PC-3 (cell line): ENCODE results near the gene METRN. TPM values are rescaled to one million over a fixed set of nuclear protein-coding genes. Genes with fewer than 3 reads are reported as not detected.
A peak's percentile ranks its signal among the peaks of the same experiment; 100 is the strongest.

Source experiments
- ATAC-seq: fragments of 200-7000 bp; cut with Tn5 transposase; 2 replicates; pipeline ENCODE4 v1.9.1; 2020; ENCODE audit warnings: mild to moderate bottlenecking, moderate library complexity
- BruUV-seq: library from RNA; stranded (reverse); fragments of 400-500 nt; replicated peaks from 2 replicates; lab custom pipeline; 2021; lab: Mats Ljungman, UMichigan
- CTCF ChIA-PET: fragments of 300-600 bp; sonication (Branson Sonifier 250); formaldehyde crosslinking; loops from one replicate; lab custom pipeline; 2022; ENCODE audit warnings: antibody characterized with exemption; lab: Charles Lee
- POLR2A ChIA-PET: fragments of 300-600 bp; sonication (Branson Sonifier 250); formaldehyde crosslinking; loops from one replicate; lab custom pipeline; 2022; ENCODE audit warnings: antibody characterized with exemption; ENCODE audit not compliant: unreplicated experiment; lab: Charles Lee
- DNase-seq: peaks from one replicate; pipeline ENCODE4 v3.0.0-alpha.2; 2015
- H2AFZ ChIP-seq: fragments of 300-600 bp; sonication (generic); 2 replicates; pipeline ENCODE4 v1.6.0; 2016; ENCODE audit warnings: antibody characterized with exemption, low read length
- H3F3A ChIP-seq: fragments of 300-600 bp; sonication (generic); one replicate; pipeline ENCODE4 v1.6.0; 2017; ENCODE audit warnings: antibody characterized with exemption, low read length, control low read depth, mild to moderate bottlenecking; ENCODE audit not compliant: unreplicated experiment
- H3K27ac ChIP-seq: fragments of 300-600 bp; sonication (generic); 2 replicates; pipeline ENCODE4 v1.5.1; 2016; ENCODE audit warnings: mild to moderate bottlenecking, low read length
- H3K27me3 ChIP-seq: fragments of 300-600 bp; sonication (generic); 2 replicates; pipeline ENCODE4 v1.6.1; 2016; ENCODE audit warnings: low read length, mixed read lengths
- H3K36me3 ChIP-seq: fragments of 300-600 bp; sonication (generic); 2 replicates; pipeline ENCODE4 v1.6.1; 2016; ENCODE audit warnings: low read depth, mixed run types, low read length, mixed read lengths
- H3K4me1 ChIP-seq: fragments of 300-600 bp; sonication (generic); 2 replicates; pipeline ENCODE4 v1.5.1; 2016; ENCODE audit warnings: low read length; ENCODE audit not compliant: insufficient read depth
- H3K4me2 ChIP-seq: fragments of 300-600 bp; sonication (generic); 2 replicates; pipeline ENCODE4 v1.6.0; 2016; ENCODE audit warnings: low read length
- H3K4me3 ChIP-seq: fragments of 300-600 bp; sonication (generic); 2 replicates; pipeline ENCODE4 v1.5.1; 2016; ENCODE audit warnings: mild to moderate bottlenecking, low read length, mixed read lengths
- H3K79me2 ChIP-seq: fragments of 300-600 bp; sonication (generic); 2 replicates; pipeline ENCODE4 v1.6.1; 2017; ENCODE audit warnings: low read length, mixed read lengths
- H3K9ac ChIP-seq: fragments of 300-600 bp; sonication (generic); 2 replicates; pipeline ENCODE4 v1.6.0; 2016; ENCODE audit warnings: mild to moderate bottlenecking, low read length
- H3K9me2 ChIP-seq: fragments of 300-600 bp; sonication (generic); replicated peaks from 2 replicates; pipeline ENCODE4 v1.6.1; 2016; ENCODE audit warnings: mixed run types, low read length, mixed read lengths
- H3K9me3 ChIP-seq: fragments of 300-600 bp; sonication (generic); 2 replicates; pipeline ENCODE4 v1.6.1; 2016; ENCODE audit warnings: low read length, mixed read lengths
- H4K20me1 ChIP-seq: fragments of 300-600 bp; sonication (generic); 2 replicates; pipeline ENCODE4 v1.6.1; 2016; ENCODE audit warnings: low read length, mixed read lengths
- EZH2 ChIP-seq: fragments of 300-600 bp; sonication (generic); IDR thresholded peaks from one replicate; pipeline ENCODE4 v1.6.1; 2017; ENCODE audit warnings: antibody characterized with exemption, mild to moderate bottlenecking, low read length; ENCODE audit not compliant: unreplicated experiment
- EZH2phosphoT487 ChIP-seq: fragments of 300-600 bp; sonication (generic); IDR thresholded peaks from 2 replicates; pipeline ENCODE4 v1.6.1; 2018; ENCODE audit warnings: mild to moderate bottlenecking, antibody characterized with exemption, low read length, borderline replicate concordance
- intact Hi-C: fragments of 100-400 bp; cut with micrococcal nuclease; formaldehyde crosslinking; loops from 2 replicates; pipeline ENCODE4 v1.9.0; 2023
- total RNA-seq: library from RNA; depleted of rRNA; stranded (reverse); fragments of >200 nt; gene quantifications from 2 replicates; pipeline ENCODE4 v1.2.3, GENCODE V29; 2014
- TF ChIP-seq, protein P1 (sequence below): fragments of 300-600 bp; sonication (generic); conservative IDR thresholded peaks from 2 replicates; pipeline ENCODE4 v1.5.1; 2017; ENCODE audit warnings: antibody characterized with exemption, low read depth, mild to moderate bottlenecking, low read length

METRN gene
- total RNA-seq, 1 experiment from 2014 or later = 320 TPM

DNA sequence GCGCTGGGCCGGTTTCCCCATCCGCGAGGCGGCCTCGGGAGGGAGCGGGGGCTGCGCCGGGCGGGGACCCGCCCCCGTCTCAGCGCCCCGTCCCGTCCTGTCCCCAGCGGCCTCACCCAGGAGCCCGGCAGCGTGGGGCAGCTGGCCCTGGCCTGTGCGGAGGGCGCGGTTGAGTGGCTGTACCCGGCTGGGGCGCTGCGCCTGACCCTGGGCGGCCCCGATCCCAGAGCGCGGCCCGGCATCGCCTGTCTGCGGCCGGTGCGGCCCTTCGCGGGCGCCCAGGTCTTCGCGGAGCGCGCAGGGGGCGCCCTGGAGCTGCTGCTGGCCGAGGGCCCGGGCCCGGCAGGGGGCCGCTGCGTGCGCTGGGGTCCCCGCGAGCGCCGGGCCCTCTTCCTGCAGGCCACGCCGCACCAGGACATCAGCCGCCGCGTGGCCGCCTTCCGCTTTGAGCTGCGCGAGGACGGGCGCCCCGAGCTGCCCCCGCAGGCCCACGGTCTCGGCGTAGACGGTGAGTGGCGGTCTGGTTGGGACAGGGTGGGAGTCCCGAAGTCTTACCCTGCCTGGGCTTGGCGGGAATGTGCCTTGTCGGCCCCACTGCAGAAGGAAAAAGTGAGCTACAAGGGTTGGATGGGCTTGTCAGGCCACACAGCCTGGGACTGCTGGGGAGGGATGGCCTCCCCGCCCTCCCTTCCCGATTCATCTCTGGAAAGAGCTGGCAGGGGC is 720 bp downstream of the METRN start:
- no TSS peak for BruUV-seq
- peaks cover 19% of the 10 kb centered on the region for H3K79me2 ChIP-seq
- no peak overlapping the region for H2AFZ ChIP-seq
- CTCF ChIA-PET = interaction anchor here (0.6 to 0.8 kb wide), 3 partner anchors 12 to 73 kb away, joined by 3 to 9 read pairs (median 5); partner anchors contain the start of genes CHTF18 and RPUSD1
- peak overlapping the region; percentile 71 for H3K4me3 ChIP-seq
- H4K20me1 ChIP-seq = peaks cover 8% of the 10 kb centered on the region; the same call in 1 of the 2 replicates
- H3K27ac ChIP-seq = no peak overlapping the region
- no peaks in the 10 kb centered on the region for H3K36me3 ChIP-seq
- H3K9me3 ChIP-seq = no peaks in the 10 kb centered on the region
- ATAC-seq (peak; percentile 2), DNase-seq (no peak)
- H3K4me1 ChIP-seq = peaks cover 34% of the 10 kb centered on the region
- POLR2A ChIA-PET = interaction anchor here (0.6 kb wide), 1 partner anchor 22 kb away, joined by 14 read pairs; no protein-coding TSS in a partner anchor
- no peaks in the 10 kb centered on the region for H3K9me2 ChIP-seq
- peak overlapping the region; percentile 86 for H3K4me2 ChIP-seq
- intact Hi-C loops = loop anchor here (10.0 kb wide), 1 partner anchor 69 kb away; the partner anchor contains the start of genes CHTF18 and RPUSD1
- TF ChIP-seq, protein P1, sequence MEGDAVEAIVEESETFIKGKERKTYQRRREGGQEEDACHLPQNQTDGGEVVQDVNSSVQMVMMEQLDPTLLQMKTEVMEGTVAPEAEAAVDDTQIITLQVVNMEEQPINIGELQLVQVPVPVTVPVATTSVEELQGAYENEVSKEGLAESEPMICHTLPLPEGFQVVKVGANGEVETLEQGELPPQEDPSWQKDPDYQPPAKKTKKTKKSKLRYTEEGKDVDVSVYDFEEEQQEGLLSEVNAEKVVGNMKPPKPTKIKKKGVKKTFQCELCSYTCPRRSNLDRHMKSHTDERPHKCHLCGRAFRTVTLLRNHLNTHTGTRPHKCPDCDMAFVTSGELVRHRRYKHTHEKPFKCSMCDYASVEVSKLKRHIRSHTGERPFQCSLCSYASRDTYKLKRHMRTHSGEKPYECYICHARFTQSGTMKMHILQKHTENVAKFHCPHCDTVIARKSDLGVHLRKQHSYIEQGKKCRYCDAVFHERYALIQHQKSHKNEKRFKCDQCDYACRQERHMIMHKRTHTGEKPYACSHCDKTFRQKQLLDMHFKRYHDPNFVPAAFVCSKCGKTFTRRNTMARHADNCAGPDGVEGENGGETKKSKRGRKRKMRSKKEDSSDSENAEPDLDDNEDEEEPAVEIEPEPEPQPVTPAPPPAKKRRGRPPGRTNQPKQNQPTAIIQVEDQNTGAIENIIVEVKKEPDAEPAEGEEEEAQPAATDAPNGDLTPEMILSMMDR = no peak
- no peak for TF ChIP-seq EZH2phosphoT487
- no peak for TF ChIP-seq EZH2
- no peaks in the 10 kb centered on the region for H3K27me3 ChIP-seq
- no peaks in the 10 kb centered on the region for H3F3A ChIP-seq
- peak overlapping the region; percentile 57 for H3K9ac ChIP-seq

DNA sequence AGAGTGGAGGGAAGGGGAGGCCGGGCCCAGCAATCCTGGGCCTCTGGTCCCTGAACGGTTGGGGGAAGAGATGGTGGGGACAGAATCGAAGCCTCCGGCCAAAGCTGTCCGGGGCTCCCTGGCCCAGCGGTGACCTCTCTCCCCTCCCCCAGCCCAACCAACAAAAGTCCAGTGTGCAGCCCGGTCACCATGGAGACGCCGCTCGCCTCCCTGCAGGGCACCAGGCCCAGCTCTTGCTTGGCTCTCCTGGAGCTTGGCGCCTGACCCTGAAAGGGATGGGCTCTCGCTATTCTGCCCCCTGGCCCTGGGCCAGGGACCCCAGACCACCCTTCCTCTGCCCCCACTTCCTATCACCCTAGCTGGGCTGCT is 1.3 kb downstream of the METRN start:
- no peaks in the 10 kb centered on the region for H3K9me3 ChIP-seq
- no peaks in the 10 kb centered on the region for H3F3A ChIP-seq
- TSS peak; percentile 30 for BruUV-seq
- no peak for ATAC-seq
- intact Hi-C loops = loop anchor here (10.0 kb wide), 1 partner anchor 69 kb away; the partner anchor contains the start of genes CHTF18 and RPUSD1
- H3K9me2 ChIP-seq = no peaks in the 10 kb centered on the region
- no peaks in the 10 kb centered on the region for H3K36me3 ChIP-seq
- CTCF ChIA-PET = interaction anchor here (0.6 to 0.8 kb wide), 3 partner anchors 12 to 72 kb away, joined by 3 to 9 read pairs (median 5); partner anchors contain the start of genes CHTF18 and RPUSD1
- H2AFZ ChIP-seq = no peak overlapping the region
- POLR2A ChIA-PET = interaction anchor here (0.6 kb wide), 1 partner anchor 21 kb away, joined by 14 read pairs; no protein-coding TSS in a partner anchor
- no peak for DNase-seq
- TF ChIP-seq, protein P1 = no peak
- TF ChIP-seq EZH2 (no peak), EZH2phosphoT487 (no peak)
- H3K4me3 ChIP-seq = peak overlapping the region; percentile 71
- peaks cover 19% of the 10 kb centered on the region for H3K79me2 ChIP-seq
- peak overlapping the region; percentile 86 for H3K4me2 ChIP-seq
- H3K9ac ChIP-seq = peak overlapping the region; percentile 57
- peaks cover 33% of the 10 kb centered on the region for H3K4me1 ChIP-seq
- peaks cover 8% of the 10 kb centered on the region; the same call in 1 of the 2 replicates for H4K20me1 ChIP-seq
- no peaks in the 10 kb centered on the region for H3K27me3 ChIP-seq
- H3K27ac ChIP-seq = no peak overlapping the region
